Measurements from ENCODE around the gene TBC1D20.
"Not testable (repeated sequence)": the region's sequence is repeated elsewhere in the genome, so short reads cannot be mapped to it uniquely, and the experiment has no call there.

TBC1D20 gene

GRCh38 chr20:401682-402495, 60.4 kb downstream of the TBC1D20 start:
- DNase-seq (ENCODE audit: low read depth in 2 of 2), result no peak

- DNase-seq (ENCODE audit: low read depth in 2 of 2), result no peak
Observed at GRCh38 chr20:400454-401275, 61.7 kb downstream of the TBC1D20 start.

GRCh38 chr20:400128-400453, 62.2 kb downstream of the TBC1D20 start:
- DNase-seq (ENCODE audit: low read depth in 2 of 2), result no peak

- DNase-seq (ENCODE audit: low read depth in 2 of 2), result no peak
Observed at GRCh38 chr20:399182-399707, 63.1 kb downstream of the TBC1D20 start.

GRCh38 chr20:397432-398237, 64.7 kb downstream of the TBC1D20 start:
- DNase-seq (ENCODE audit: low read depth in 2 of 2), result no peak

- DNase-seq (ENCODE audit: low read depth in 2 of 2), result no peak
Observed at GRCh38 chr20:396619-397431, 65.5 kb downstream of the TBC1D20 start.

GRCh38 chr20:396252-396618, 66.1 kb downstream of the TBC1D20 start:
- DNase-seq (ENCODE audit: low read depth in 2 of 2), result no peak

- DNase-seq (ENCODE audit: low read depth in 2 of 2), result not testable (repeated sequence)
Observed at GRCh38 chr20:393296-393695, 69.0 kb downstream of the TBC1D20 start.

GRCh38 chr20:391041-391711, 71.2 kb downstream of the TBC1D20 start:
- DNase-seq (ENCODE audit: low read depth in 2 of 2), result no peak

- no peak for DNase-seq (ENCODE audit: low read depth in 2 of 2)
Observed at GRCh38 chr20:389220-389619, 73.1 kb downstream of the TBC1D20 start.

- no peak for DNase-seq (ENCODE audit: low read depth in 2 of 2)
Observed at GRCh38 chr20:388034-388994, 74.0 kb downstream of the TBC1D20 start.

GRCh38 chr20:387520-387919, 74.8 kb downstream of the TBC1D20 start:
- DNase-seq (ENCODE audit: low read depth in 2 of 2), result no peak

- DNase-seq (ENCODE audit: low read depth in 2 of 2), result not testable (repeated sequence)
Observed at GRCh38 chr20:386634-387033, 75.7 kb downstream of the TBC1D20 start.

Measured in activated CD8-positive, alpha-beta memory T cell treated with anti-CD3 and anti-CD28 coated beads for 4 hours (primary cell).